Tibial nerve (tissue), 4 donors: ENCODE data around the gene ZNF534.

ENCODE experiments used
- EP300 ChIP-seq, 2 donors: sonication (generic); formaldehyde crosslinking; IDR thresholded peaks; one replicate each; pipeline ENCODE4 v1.6.1; 2017; ENCODE audit warnings: antibody characterized with exemption in 2 of 2, mild to moderate bottlenecking in 1 of 2
- POLR2A ChIP-seq, 2 donors: fragments of 450-650 bp; IDR thresholded peaks; one replicate each; pipeline ENCODE4 v1.6.1; 2017; ENCODE audit warnings: antibody characterized with exemption in 2 of 2, mild to moderate bottlenecking in 2 of 2, moderate library complexity in 2 of 2
- TF ChIP-seq, protein P1 (sequence below), 5 experiments: fragments of 200-600 bp in 3 of 5; fragments of 450-650 bp in 2 of 5; sonication (generic) in 3 of 5; IDR thresholded peaks; one replicate each; pipeline ENCODE4 v1.5.1; 2016 to 2019; ENCODE audit warnings: antibody characterized with exemption in 5 of 5, mild to moderate bottlenecking in 3 of 5, moderate library complexity in 2 of 5

DNA sequence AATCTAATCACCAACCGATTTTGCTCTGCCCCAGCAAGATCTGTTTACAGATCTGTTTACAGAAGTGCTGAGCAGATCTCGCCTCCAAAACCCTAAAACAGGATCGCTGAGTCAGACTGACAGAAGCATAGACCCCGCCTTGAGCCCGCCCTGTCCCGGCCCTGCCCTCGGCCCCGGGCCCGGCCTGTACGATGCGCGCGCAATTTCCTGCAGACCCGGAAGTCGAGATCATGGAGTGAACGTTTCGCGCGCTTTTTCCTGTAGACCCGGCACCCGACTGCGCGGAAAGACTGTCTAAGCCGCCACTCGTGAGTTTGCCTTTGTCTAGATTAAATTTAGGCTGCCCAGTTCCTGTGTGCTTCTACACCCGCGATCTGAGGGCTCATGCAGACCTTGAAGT lies at the start of gene ZNF534:
- TF ChIP-seq, protein P1, sequence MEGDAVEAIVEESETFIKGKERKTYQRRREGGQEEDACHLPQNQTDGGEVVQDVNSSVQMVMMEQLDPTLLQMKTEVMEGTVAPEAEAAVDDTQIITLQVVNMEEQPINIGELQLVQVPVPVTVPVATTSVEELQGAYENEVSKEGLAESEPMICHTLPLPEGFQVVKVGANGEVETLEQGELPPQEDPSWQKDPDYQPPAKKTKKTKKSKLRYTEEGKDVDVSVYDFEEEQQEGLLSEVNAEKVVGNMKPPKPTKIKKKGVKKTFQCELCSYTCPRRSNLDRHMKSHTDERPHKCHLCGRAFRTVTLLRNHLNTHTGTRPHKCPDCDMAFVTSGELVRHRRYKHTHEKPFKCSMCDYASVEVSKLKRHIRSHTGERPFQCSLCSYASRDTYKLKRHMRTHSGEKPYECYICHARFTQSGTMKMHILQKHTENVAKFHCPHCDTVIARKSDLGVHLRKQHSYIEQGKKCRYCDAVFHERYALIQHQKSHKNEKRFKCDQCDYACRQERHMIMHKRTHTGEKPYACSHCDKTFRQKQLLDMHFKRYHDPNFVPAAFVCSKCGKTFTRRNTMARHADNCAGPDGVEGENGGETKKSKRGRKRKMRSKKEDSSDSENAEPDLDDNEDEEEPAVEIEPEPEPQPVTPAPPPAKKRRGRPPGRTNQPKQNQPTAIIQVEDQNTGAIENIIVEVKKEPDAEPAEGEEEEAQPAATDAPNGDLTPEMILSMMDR (IDR thresholded peaks at IDR 0.05): no peak
- no peak for TF ChIP-seq POLR2A (IDR thresholded peaks at IDR 0.05)
- no peak for TF ChIP-seq EP300 (IDR thresholded peaks at IDR 0.05)
